HG02798 (cell line): ENCODE measurements around the gene SESN2.
"Not testable (repeated sequence)": the region's sequence is repeated elsewhere in the genome, so short reads cannot be mapped to it uniquely, and the experiment has no call there.

Experiments used
- ATAC-seq: cut with Tn5 transposase; IDR thresholded peaks from one replicate; pipeline ENCODE4 v1.9.1; 2021; ENCODE audit warnings: mild to moderate bottlenecking; ENCODE audit not compliant: unreplicated experiment, poor library complexity

SESN2 gene

GRCh38 chr1:28326515-28326914 lies 67.2 kb downstream of the SESN2 start:
- ATAC-seq = no peak

GRCh38 chr1:28326984-28327383 lies 67.7 kb downstream of the SESN2 start:
- no peak for ATAC-seq

GRCh38 chr1:28327431-28327830 lies 68.1 kb downstream of the SESN2 start:
- ATAC-seq = not testable (repeated sequence)

- ATAC-seq = no peak
Measured at GRCh38 chr1:28328228-28328648, 68.9 kb downstream of the SESN2 start.

- no peak for ATAC-seq
Measured at GRCh38 chr1:28329395-28330153, 70.3 kb downstream of the SESN2 start.
